ENCODE results near the gene SPATA20.

- TF ChIP-seq ELK1 (IDR thresholded peaks at IDR 0.05; ENCODE audit: borderline replicate concordance, low read depth, low read length) (no peak), MXI1 (IDR thresholded peaks at IDR 0.05; ENCODE audit: borderline replicate concordance, low read depth, low read length) (no peak)
Observed at GRCh38 chr17:50545311-50545710, 1.7 kb upstream of the SPATA20 start.
